IPS-NIHi7 (cell line): ENCODE data around the gene PDE2A.
A peak's percentile ranks its signal among the peaks of the same experiment; 100 is the strongest.

Experiments
- DNase-seq: peaks from one replicate; pipeline ENCODE4 v3.0.0; 2012; ENCODE audit warnings: mixed read lengths; ENCODE audit errors: extremely low spot score

PDE2A gene

DNA sequence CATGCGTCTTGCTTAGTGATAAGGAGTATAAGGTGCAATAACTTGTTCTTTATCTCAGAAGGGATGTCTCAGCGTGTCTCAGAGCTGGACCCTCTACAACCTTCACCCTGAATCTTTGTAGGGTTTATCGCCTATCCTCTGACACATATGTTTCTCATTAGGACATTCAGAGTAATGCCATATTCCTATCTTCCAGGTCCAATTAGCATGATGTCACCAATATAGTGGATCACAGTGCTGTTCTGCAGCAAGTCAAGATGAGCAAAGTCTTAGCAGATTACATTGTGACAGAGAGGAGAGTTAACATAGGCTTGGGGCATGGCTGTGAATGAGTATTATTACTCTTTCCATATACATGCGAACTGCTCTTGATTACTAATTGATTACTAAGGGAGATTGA lies 129.6 kb downstream of the PDE2A start:
- DNase-seq = no peak

DNA sequence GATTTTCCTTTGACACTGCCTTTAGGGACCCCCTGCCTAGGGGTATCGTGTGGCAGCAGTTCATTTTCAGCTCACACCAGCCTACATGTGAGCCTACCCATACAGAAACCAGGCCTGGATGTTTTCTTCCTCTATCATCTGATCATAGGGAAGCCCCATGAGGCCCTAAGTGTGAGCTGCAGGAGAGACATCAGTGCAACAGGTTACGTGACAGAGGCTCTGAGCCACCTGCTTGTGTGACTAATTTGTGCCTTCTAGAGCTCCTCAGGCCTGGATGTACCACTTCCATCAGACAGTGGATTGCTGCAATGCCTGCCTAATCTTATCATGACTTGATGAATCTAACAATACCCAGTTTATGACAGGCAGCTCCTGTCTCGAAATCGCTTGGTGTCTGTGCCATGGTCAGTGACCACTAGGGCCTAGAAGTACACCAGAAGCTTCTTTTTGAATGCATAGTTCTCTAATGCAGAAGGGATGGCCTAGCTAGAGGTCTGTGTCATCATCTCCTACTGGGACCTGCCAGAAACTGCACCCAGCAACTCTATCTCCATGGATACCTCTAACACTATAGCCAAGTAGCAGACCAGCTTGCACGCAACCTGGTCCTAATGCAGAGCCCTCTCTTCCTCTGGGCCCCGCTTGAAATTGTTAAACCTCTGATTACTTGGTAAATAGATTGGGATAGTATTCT lies 130.2 kb downstream of the PDE2A start:
- DNase-seq = no peak

DNA sequence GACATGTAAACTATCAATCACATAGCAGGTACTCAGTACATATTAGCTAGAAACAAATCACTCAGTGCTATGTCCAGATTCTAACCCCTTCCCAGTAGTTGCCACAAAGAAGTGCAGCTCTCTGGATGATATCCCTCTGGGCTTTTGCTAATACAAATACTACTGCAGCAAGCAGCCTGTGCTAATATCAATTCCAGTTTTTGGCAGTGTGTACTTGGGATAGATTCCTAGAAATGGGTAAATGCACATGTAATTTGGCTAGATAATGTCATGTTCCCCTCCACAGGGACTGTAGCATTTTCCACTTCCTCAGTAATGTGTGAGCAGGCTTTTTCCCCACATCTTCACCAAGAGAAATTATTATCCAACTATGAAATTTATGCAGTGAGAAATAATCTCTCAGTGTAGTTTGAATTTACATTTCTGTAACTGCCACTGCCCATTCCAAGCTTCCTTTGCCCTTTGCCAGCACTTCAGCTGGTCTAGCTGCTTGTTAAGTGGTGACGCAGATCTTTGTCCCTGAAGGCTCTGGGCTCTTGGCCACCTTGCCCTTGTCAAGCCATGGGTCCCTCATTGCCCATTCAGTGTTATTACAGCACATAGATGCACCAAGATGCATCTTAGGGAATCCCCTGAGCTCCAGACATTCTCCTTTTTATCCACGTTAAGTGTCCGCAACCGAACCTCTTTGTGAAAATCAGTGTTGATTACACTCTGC lies 132.8 kb downstream of the PDE2A start:
- no peak for DNase-seq

DNA sequence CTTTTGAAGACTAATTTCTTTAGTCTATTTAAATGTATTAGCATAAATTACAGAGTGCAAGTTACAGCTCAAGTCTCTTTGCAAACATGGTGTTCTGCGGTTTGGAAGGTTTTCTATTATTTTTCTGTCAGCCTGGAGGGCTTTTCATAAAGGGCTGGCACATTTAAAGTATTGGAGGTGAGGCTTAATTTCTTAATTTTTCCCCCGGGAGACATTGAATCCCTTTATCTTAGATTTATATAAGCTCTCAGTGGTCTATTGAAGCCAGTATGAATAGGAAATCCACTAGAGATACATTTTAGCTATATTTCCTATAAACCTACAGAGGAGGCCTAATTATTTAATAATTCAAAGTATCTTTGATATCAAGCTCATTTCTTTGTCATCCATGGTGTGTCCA lies 137.2 kb downstream of the PDE2A start:
- DNase-seq = no peak

DNA sequence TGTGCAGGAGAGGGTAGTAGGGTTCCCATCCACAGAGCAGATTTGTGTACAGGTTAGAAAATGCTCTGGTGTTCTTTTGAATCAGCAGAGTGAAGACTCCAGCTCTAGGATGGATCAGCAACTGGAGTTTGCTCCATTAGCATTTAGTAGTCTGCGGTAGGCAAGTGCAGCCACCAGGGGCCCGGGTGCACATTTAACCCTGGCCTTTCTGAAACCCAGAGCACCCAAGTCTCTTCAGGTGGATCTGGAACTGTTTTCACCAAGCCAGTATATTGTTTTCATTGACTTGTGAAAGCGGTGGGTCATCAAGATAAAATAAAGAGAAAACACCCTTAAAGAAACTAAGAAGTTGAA lies 139.1 kb downstream of the PDE2A start:
- DNase-seq = peak; percentile 73

DNA sequence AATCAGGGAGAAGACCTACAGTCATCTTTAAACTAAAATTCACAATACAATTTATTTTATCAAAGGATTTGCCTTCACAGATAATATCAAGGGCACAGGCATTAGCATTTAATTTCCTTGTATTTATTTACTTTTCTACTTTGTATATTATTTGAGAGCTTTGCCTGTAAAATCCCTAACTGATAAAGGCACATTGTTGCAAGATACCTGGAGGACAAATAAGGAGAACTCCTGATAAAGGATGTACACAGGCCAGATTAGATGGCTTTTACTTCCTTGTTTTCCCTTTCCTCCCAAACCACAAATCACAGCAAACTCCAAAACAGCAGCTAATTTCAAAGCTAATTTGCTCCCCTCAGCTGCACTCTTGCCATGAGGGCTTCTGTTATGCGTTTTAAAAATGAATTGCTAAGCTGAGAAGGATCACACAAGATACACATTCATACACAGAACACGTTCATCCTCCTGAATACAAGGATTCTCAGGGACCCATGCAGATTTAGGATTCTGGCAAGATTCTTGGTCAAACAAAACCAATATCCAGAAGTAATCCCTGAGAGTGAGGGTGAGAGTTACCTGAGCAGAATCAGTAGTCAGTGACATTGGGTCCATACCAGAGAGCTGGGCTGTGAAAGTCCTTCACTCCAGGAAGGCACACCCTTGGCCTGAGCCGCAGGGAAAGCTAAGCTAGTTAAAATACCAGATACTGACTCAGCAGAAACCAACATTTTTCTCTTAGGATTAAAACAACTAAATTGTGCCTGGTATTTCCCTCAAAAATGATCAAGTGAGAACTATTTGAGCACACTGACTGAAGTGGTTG lies 139.6 kb downstream of the PDE2A start:
- DNase-seq = peak; percentile 60

DNA sequence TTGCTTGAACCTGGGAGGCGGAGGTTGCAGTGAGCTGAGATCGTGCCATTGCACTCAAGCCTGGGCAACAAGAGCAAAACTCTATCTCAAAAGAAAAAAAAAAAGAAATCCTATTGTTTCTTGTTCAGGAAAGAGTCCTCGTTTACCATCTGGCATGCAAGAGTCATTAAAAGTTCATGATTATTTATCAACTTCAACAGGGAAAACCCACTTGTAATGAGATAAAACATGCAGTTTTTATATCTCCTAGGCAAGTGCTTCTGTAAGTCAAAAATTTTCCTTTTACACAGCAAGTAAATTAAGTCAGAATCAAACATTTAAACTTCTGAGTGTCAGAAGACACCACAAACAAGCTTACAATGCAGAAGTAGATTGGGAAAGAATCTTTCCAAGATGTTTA lies 145.2 kb downstream of the PDE2A start:
- DNase-seq = no peak

DNA sequence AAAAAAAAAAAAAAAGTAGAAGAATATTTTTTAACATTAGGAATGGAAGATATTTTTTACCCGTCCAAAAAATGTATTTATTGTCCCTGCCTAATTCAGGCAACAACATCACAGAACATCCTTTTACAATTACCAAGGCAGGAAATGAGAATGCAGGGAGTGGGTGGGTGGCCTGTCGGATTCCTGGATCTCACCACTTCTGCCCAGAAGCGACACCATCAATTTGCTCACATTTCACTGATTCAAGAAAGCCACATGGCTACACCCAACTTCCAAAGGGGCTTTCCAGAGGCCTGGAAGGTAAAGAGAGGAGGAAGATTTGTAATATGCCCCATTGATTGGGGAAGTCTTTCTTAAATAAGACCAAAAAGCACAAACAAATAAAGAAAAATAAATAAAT lies 146.1 kb downstream of the PDE2A start:
- DNase-seq = no peak
